ENCODE measurements around the gene OSTC.

GRCh38 chr4:108628411-108628810 is 22.0 kb upstream of the OSTC start:
- no peak for TF ChIP-seq TAF1 (IDR thresholded peaks at IDR 0.05; ENCODE audit: borderline replicate concordance, insufficient read depth, low read length)
- no peak for TF ChIP-seq REST (IDR thresholded peaks at IDR 0.05; ENCODE audit: insufficient read depth in 1 of 2, low read depth in 2 of 2, low read length in 2 of 2)

All from PFSK-1 (cell line).